H1 (cell line): Measurements from ENCODE around the gene PIP4K2C. TPM values are rescaled to one million over a fixed set of nuclear protein-coding genes. Genes with fewer than 3 reads are reported as not detected.

Source experiments
- CTCF ChIA-PET: fragments of 300-600 bp; sonication (Branson Sonifier 250); formaldehyde crosslinking; loops from one replicate; lab custom pipeline; 2021; ENCODE audit not compliant: partially characterized antibody; lab: Charles Lee
- POLR2A ChIA-PET: fragments of 300-600 bp; sonication (Branson Sonifier 250); formaldehyde crosslinking; loops from one replicate; lab custom pipeline; 2021; ENCODE audit warnings: inconsistent platforms; ENCODE audit not compliant: partially characterized antibody; lab: Charles Lee
- DNase-seq, 2 experiments: peaks; one replicate each; pipeline versions ENCODE4 v3.0.0 to v3.0.0-alpha.2; 2010 to 2022; ENCODE audit warnings: low spot score in 2 of 2, low read depth in 1 of 2, mixed read lengths in 1 of 2
- FAIRE-seq: peaks from 2 replicates; lab custom pipeline; 2011; peaks lifted over from hg19 to GRCh38; lab: Jason Lieb, UNC
- H2AFZ ChIP-seq: 2 replicates; pipeline ENCODE4 v1.8.1; 2012; ENCODE audit warnings: low read length, inconsistent platforms
- H2AK5ac ChIP-seq: 2 replicates; pipeline ENCODE4 v1.6.1; 2013; ENCODE audit warnings: low read depth, low read length
- H2BK120ac ChIP-seq: replicated peaks from 2 replicates; pipeline ENCODE3; 2013; ENCODE audit warnings: low read depth, low read length, inconsistent platforms
- H2BK12ac ChIP-seq: 2 replicates; pipeline ENCODE4 v1.6.1; 2013; ENCODE audit warnings: low read depth, low read length
- H2BK15ac ChIP-seq: 2 replicates; pipeline ENCODE4 v1.6.1; 2013; ENCODE audit warnings: low read length
- H2BK20ac ChIP-seq: 2 replicates; pipeline ENCODE4 v1.6.1; 2013; ENCODE audit warnings: low read length
- H2BK5ac ChIP-seq: 2 replicates; pipeline ENCODE4 v1.6.1; 2013; ENCODE audit warnings: low read depth, low read length
- H3K14ac ChIP-seq: 2 replicates; pipeline ENCODE4 v1.6.1; 2013; ENCODE audit warnings: inconsistent platforms; ENCODE audit not compliant: insufficient read length
- H3K18ac ChIP-seq: 2 replicates; pipeline ENCODE4 v1.6.1; 2013; ENCODE audit warnings: low read length; ENCODE audit errors: extremely low read depth
- H3K23ac ChIP-seq: 2 replicates; pipeline ENCODE4 v1.6.1; 2013; ENCODE audit warnings: inconsistent platforms; ENCODE audit not compliant: insufficient read length
- H3K23me2 ChIP-seq: 2 replicates; pipeline ENCODE4 v1.6.1; 2013; ENCODE audit warnings: low read depth, low read length
- H3K27ac ChIP-seq: 2 replicates; pipeline ENCODE4 v1.6.1; 2011; ENCODE audit warnings: low read depth, low read length, inconsistent platforms
- H3K27me3 ChIP-seq, 4 experiments: replicated peaks in 1 of 4; 1 replicate in 1 of 4; 2 replicates in 3 of 4; pipeline versions ENCODE4 v1.6.1 to v1.8.1; 2011 to 2013; ENCODE audit warnings: low read length in 3 of 4, mild to moderate bottlenecking in 3 of 4, inconsistent platforms in 2 of 4, mixed read lengths in 2 of 4, moderate library complexity in 1 of 4; ENCODE audit not compliant: control insufficient read depth in 3 of 4, insufficient read depth in 3 of 4; ENCODE audit errors: extremely low read depth in 1 of 4
- H3K36me3 ChIP-seq, 4 experiments: 2 replicates each; pipeline versions ENCODE4 v1.6.1 to v1.8.1; 2011 to 2013; ENCODE audit warnings: mild to moderate bottlenecking in 4 of 4, low read length in 3 of 4, moderate library complexity in 2 of 4, control low read depth in 1 of 4, inconsistent platforms in 1 of 4; ENCODE audit not compliant: insufficient read depth in 4 of 4, control insufficient read depth in 2 of 4
- H3K4ac ChIP-seq: replicated peaks from 2 replicates; pipeline ENCODE3; 2013; ENCODE audit warnings: low read length, low read depth, mixed read lengths, inconsistent platforms; ENCODE audit not compliant: insufficient read length
- H3K4me1 ChIP-seq, 4 experiments: replicated peaks in 1 of 4; 1 replicate in 1 of 4; 2 replicates in 3 of 4; pipeline versions ENCODE4 v1.6.1 to v1.8.1; 2011 to 2013; ENCODE audit warnings: low read length in 3 of 4, inconsistent platforms in 2 of 4, mixed read lengths in 1 of 4; ENCODE audit not compliant: insufficient read depth in 4 of 4, control insufficient read depth in 3 of 4
- H3K4me2 ChIP-seq, 2 experiments: 2 replicates each; pipeline versions ENCODE4 v1.6.1 to v1.8.1; 2011 to 2013; ENCODE audit warnings: low read depth in 2 of 2, low read length in 2 of 2, control low read depth in 1 of 2, inconsistent platforms in 1 of 2, mild to moderate bottlenecking in 1 of 2; ENCODE audit not compliant: insufficient read depth in 1 of 2
- H3K4me3 ChIP-seq, 4 experiments: fragments of 200-600, 300-600 bp in 1 of 4; sonication (generic), shearing (Covaris generic), sonication (Bioruptor Twin) in 1 of 4; 2 replicates each; pipeline versions ENCODE4 v1.5.1 to v1.8.1; 2011 to 2016; ENCODE audit warnings: low read length in 4 of 4, low read depth in 3 of 4, control low read depth in 2 of 4, inconsistent platforms in 2 of 4, mild to moderate bottlenecking in 2 of 4, mixed read lengths in 1 of 4, moderate library complexity in 1 of 4; ENCODE audit not compliant: insufficient read depth in 2 of 4; ENCODE audit errors: extremely low read depth in 1 of 4
- H3K56ac ChIP-seq: replicated peaks from 2 replicates; pipeline ENCODE3; 2013; ENCODE audit warnings: low read depth, mild to moderate bottlenecking, mixed read lengths, low read length, inconsistent platforms; ENCODE audit not compliant: insufficient read length
- H3K79me1 ChIP-seq: 2 replicates; pipeline ENCODE4 v1.6.1; 2013; ENCODE audit warnings: low read depth, low read length, control low read depth
- H3K79me2 ChIP-seq, 2 experiments: 2 replicates each; pipeline versions ENCODE4 v1.6.1 to v1.8.1; 2012 to 2013; ENCODE audit warnings: low read length in 2 of 2, mild to moderate bottlenecking in 2 of 2, inconsistent platforms in 1 of 2; ENCODE audit not compliant: insufficient read depth in 2 of 2, control insufficient read depth in 1 of 2
- H3K9ac ChIP-seq, 4 experiments: replicated peaks in 1 of 4; 1 replicate in 1 of 4; 2 replicates in 3 of 4; pipeline versions ENCODE4 v1.6.1 to v1.8.1; 2011 to 2013; ENCODE audit warnings: low read depth in 3 of 4, low read length in 3 of 4, control low read depth in 2 of 4, mild to moderate bottlenecking in 2 of 4, moderate library complexity in 2 of 4, inconsistent platforms in 1 of 4; ENCODE audit errors: extremely low read depth in 1 of 4
- H3K9me3 ChIP-seq, 2 experiments: 2 replicates each; pipeline versions ENCODE4 v1.6.1 to v1.8.1; 2012 to 2013; ENCODE audit warnings: mild to moderate bottlenecking in 2 of 2, moderate library complexity in 2 of 2, control low read depth in 1 of 2, inconsistent platforms in 1 of 2, low read depth in 1 of 2, low read length in 1 of 2, mixed read lengths in 1 of 2; ENCODE audit not compliant: insufficient read depth in 2 of 2
- H4K20me1 ChIP-seq, 2 experiments: replicated peaks in 1 of 2; 2 replicates each; pipeline versions ENCODE3 to v1.8.1; 2011 to 2013; ENCODE audit warnings: inconsistent platforms in 2 of 2, low read length in 2 of 2, mild to moderate bottlenecking in 1 of 2; ENCODE audit not compliant: insufficient read depth in 2 of 2, control insufficient read depth in 1 of 2
- H4K5ac ChIP-seq: 2 replicates; pipeline ENCODE4 v1.6.1; 2013; ENCODE audit warnings: low read length, low read depth, mixed read lengths, inconsistent platforms; ENCODE audit not compliant: insufficient read length
- H4K8ac ChIP-seq: 2 replicates; pipeline ENCODE4 v1.8.0; 2013; ENCODE audit warnings: mild to moderate bottlenecking, moderate library complexity, low read length, inconsistent platforms; ENCODE audit not compliant: insufficient read depth; ENCODE audit errors: extremely low read depth
- H4K91ac ChIP-seq: replicated peaks from 2 replicates; pipeline ENCODE3; 2013; ENCODE audit warnings: low read length, mixed read lengths, inconsistent platforms; ENCODE audit not compliant: insufficient read length
- ATF2 ChIP-seq: IDR thresholded peaks from 2 replicates; pipeline ENCODE4 v1.6.1; 2012; ENCODE audit warnings: low read length, inconsistent platforms
- CTBP2 ChIP-seq: IDR thresholded peaks from 2 replicates; pipeline ENCODE4 v1.7.0; 2011; ENCODE audit warnings: borderline replicate concordance, mild to moderate bottlenecking, moderate library complexity, mixed read lengths, low read length; ENCODE audit not compliant: insufficient read depth, insufficient read length
- E2F6 ChIP-seq: IDR thresholded peaks from 2 replicates; pipeline ENCODE4 v1.6.1; 2012; ENCODE audit warnings: inconsistent platforms
- TEAD4 ChIP-seq: IDR thresholded peaks from 2 replicates; pipeline ENCODE4 v1.6.1; 2012; ENCODE audit warnings: low read depth, low read length, inconsistent platforms, mixed read lengths
- WGBS, 2 experiments: shearing (Covaris generic) in 1 of 2; methylation state at CpG; one replicate each; pipeline versions ENCODE4 v1.1.6 to v1.1.7; 2013 to 2015; ENCODE audit warnings: low lambda C conversion rate in 2 of 2, mixed read lengths in 2 of 2, inconsistent platforms in 1 of 2, low coverage in 1 of 2, missing lambda C conversion rate in 1 of 2; ENCODE audit not compliant: insufficient replicate concordance in 2 of 2, insufficient coverage in 1 of 2, insufficient read length in 1 of 2; ENCODE audit errors: extremely low coverage in 1 of 2, missing lambda C conversion rate in 1 of 2; 5-methylcytosine and 5-hydroxymethylcytosine counted together
- polyA plus RNA-seq, 7 experiments: library from polyadenylated mRNA; depleted of rRNA in 3 of 7; stranded (reverse) in 5 of 7; unstranded in 2 of 7; fragments of >200 nt in 5 of 7; fragments of 200-250 nt in 2 of 7; gene quantifications; 1 replicate in 5 of 7; 2 replicates in 1 of 7; 4 replicates in 1 of 7; pipeline versions ENCODE4 v1.2.1 to v1.2.3, GENCODE V29; 2011 to 2013; ENCODE audit warnings: missing spikeins in 2 of 7, mixed read lengths in 2 of 7
- total RNA-seq: library from RNA; stranded (reverse); fragmentation: NEBNext Ultra II Directional; extraction: Animal tissue kit (Norgen Biotek cat#: 25700); gene quantifications from 2 replicates; pipeline ENCODE4 v1.2.1, GENCODE V29; 2021

PIP4K2C gene
- total and polyA plus RNA-seq, 2 of the 8 experiments (the other 6 are each of a cell fraction or from before 2014, with no cell fraction given) = 25.0 to 27.1 TPM

- Histone ChIP-seq H3K27me3 (no peaks in the 10 kb centered on the region), H3K23me2 (no peaks in the 10 kb centered on the region; the same call in 1 of the 2 replicates), H4K5ac (no peak overlapping the region), H2AFZ (no peak overlapping the region), H3K9me3 (no peaks in the 10 kb centered on the region), H4K20me1 (peaks cover 0 to 4% of the 10 kb centered on the region in 2 experiments), H3K23ac (no peak overlapping the region), H2BK5ac (no peak overlapping the region), H2BK12ac (no peak overlapping the region), H2BK120ac (no peak overlapping the region), H3K56ac (no peak overlapping the region), H3K4me3 (no peak overlapping the region), H2BK20ac (no peak overlapping the region), H3K36me3 (peaks cover 0 to 7% (median 5%) of the 10 kb centered on the region in 4 experiments; a peak in 3 of 8 replicates), H3K18ac (no peak overlapping the region), H3K27ac (no peak overlapping the region), H3K4ac (no peak overlapping the region), H3K14ac (no peak overlapping the region), H3K79me2 (peaks cover 0 to 11% of the 10 kb centered on the region in 2 experiments; a peak in 1 of 4 replicates), H3K4me2 (no peak overlapping the region), H3K79me1 (peaks cover 8% of the 10 kb centered on the region; the same call in 1 of the 2 replicates), H3K4me1 (no peaks in the 10 kb centered on the region), H2BK15ac (no peak overlapping the region), H4K91ac (no peak overlapping the region), H3K9ac (no peak overlapping the region), H2AK5ac (no peak overlapping the region), H4K8ac (no peak overlapping the region; the same call in 1 of the 2 replicates)
- ChIA-PET POLR2A (no interaction called here), CTCF (no interaction called here)
- DNase-seq = no peak
- WGBS, 2 experiments = 93% methylated on average over 4 of the region's 4 CpGs; no CpG with 5 or more reads in 1 of the 2 experiments
- no peak for FAIRE-seq
- TF ChIP-seq CTBP2 = no peak
- TF ChIP-seq ATF2 = no peak
- no peak for TF ChIP-seq TEAD4
- TF ChIP-seq E2F6 = no peak
These were observed 32.1 kb upstream of the PIP4K2C start for GRCh38 chr12:57558864-57559263.
